Measurements from ENCODE around the gene POLR2C.

Gene POLR2C

GRCh38 chr16:57504001-57504400 is 41.5 kb downstream of the POLR2C start:
- DNase-seq (ENCODE audit: low spot score) = no peak

- no peak for DNase-seq (ENCODE audit: low spot score)
Measured at GRCh38 chr16:57504491-57504890, 42.0 kb downstream of the POLR2C start.

- no peak for DNase-seq (ENCODE audit: low spot score)
Measured at GRCh38 chr16:57505169-57505568, 42.7 kb downstream of the POLR2C start.

- DNase-seq (ENCODE audit: low spot score) = no peak
Measured at GRCh38 chr16:57507136-57508034, 44.9 kb downstream of the POLR2C start.

GRCh38 chr16:57508035-57508425 is 45.6 kb downstream of the POLR2C start:
- no peak for DNase-seq (ENCODE audit: low spot score)

GRCh38 chr16:57509231-57509923 is 46.9 kb downstream of the POLR2C start:
- no peak for DNase-seq (ENCODE audit: low spot score)

- no peak for DNase-seq (ENCODE audit: low spot score)
Measured at GRCh38 chr16:57510016-57510871, 47.8 kb downstream of the POLR2C start.

- DNase-seq (ENCODE audit: low spot score) = no peak
Measured at GRCh38 chr16:57512296-57513001, 50.0 kb downstream of the POLR2C start.

- no peak for DNase-seq (ENCODE audit: low spot score)
Measured at GRCh38 chr16:57513371-57514102, 51.1 kb downstream of the POLR2C start.

GRCh38 chr16:57514371-57514770 is 51.9 kb downstream of the POLR2C start:
- DNase-seq (ENCODE audit: low spot score) = no peak

- DNase-seq (ENCODE audit: low spot score) = no peak
Measured at GRCh38 chr16:57514791-57515600, 52.5 kb downstream of the POLR2C start.

GRCh38 chr16:57516176-57516725 is 53.8 kb downstream of the POLR2C start:
- no peak for DNase-seq (ENCODE audit: low spot score)

GRCh38 chr16:57516773-57517172 is 54.3 kb downstream of the POLR2C start:
- DNase-seq (ENCODE audit: low spot score) = no peak

- no peak for DNase-seq (ENCODE audit: low spot score)
Measured at GRCh38 chr16:57517397-57518367, 55.2 kb downstream of the POLR2C start.

- no peak for DNase-seq (ENCODE audit: low spot score)
Measured at GRCh38 chr16:57518520-57518919, 56.0 kb downstream of the POLR2C start.

GRCh38 chr16:57518922-57519321 is 56.4 kb downstream of the POLR2C start:
- no peak for DNase-seq (ENCODE audit: low spot score)

GRCh38 chr16:57519796-57520360 is 57.4 kb downstream of the POLR2C start:
- DNase-seq (ENCODE audit: low spot score) = peak; percentile 87

Data from left forelimb (tissue), 1 donor.